ENCODE results near the gene WRAP73.

Gene WRAP73

GRCh38 chr1:3598051-3598491, 51.8 kb downstream of the WRAP73 start:
- H3K4me3 ChIP-seq (ENCODE audit: low read depth, low read length), result no peak overlapping the region
- TF ChIP-seq CTCF (IDR thresholded peaks at IDR 0.05; ENCODE audit: low read depth, low read length), result no peak

GRCh38 chr1:3597599-3597964, 52.3 kb downstream of the WRAP73 start:
- no peak for TF ChIP-seq CTCF (IDR thresholded peaks at IDR 0.05; ENCODE audit: low read depth, low read length)
- no peak overlapping the region for H3K4me3 ChIP-seq (ENCODE audit: low read depth, low read length)

- no peak for TF ChIP-seq CTCF (IDR thresholded peaks at IDR 0.05; ENCODE audit: low read depth, low read length)
- H3K4me3 ChIP-seq (ENCODE audit: low read depth, low read length), result no peak overlapping the region
Observed at GRCh38 chr1:3596663-3597598, 53.0 kb downstream of the WRAP73 start.

GRCh38 chr1:3595949-3596348, 54.0 kb downstream of the WRAP73 start:
- no peak for TF ChIP-seq CTCF (IDR thresholded peaks at IDR 0.05; ENCODE audit: low read depth, low read length)
- H3K4me3 ChIP-seq (ENCODE audit: low read depth, low read length), result no peak overlapping the region

DNA sequence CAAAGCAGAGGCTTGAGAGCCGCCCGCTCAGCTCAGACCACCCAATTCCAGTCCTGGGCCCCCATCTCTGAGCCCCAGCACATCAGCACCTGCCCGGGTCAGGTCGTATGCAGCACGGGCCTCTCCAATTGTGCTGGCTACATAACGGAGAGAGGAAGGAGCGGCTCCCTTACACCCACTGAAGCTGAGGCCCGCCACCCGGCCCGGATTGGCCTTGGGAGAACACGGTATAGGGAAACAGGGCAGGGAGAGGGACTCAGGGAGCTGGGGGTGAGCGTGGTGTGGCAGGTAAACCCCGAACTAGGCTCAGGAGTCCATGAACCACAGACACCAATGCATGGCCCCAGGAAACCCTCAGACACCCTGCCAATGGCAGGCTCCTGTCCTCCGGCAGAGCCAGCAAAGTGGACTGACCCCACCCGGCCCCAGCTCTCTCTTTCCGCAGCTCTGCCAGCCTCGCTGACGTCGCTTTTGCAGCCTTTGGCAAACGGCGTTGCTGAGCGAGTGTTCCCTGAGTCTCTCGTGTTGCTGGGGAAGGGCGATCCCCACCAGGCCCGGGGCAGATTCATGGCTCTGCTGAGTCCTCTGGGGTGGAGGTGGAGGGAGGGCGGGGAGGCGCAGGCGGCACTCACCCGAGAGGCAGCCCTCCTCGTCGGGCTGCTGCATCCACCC, 55.1 kb downstream of the WRAP73 start:
- no peak for TF ChIP-seq CTCF (IDR thresholded peaks at IDR 0.05; ENCODE audit: low read depth, low read length)
- no peak overlapping the region for H3K4me3 ChIP-seq (ENCODE audit: low read depth, low read length)

GRCh38 chr1:3593745-3594144, 56.2 kb downstream of the WRAP73 start:
- H3K4me3 ChIP-seq (ENCODE audit: low read depth, low read length), result no peak overlapping the region
- TF ChIP-seq CTCF (IDR thresholded peaks at IDR 0.05; ENCODE audit: low read depth, low read length), result no peak

- TF ChIP-seq CTCF (IDR thresholded peaks at IDR 0.05; ENCODE audit: low read depth, low read length), result no peak
- no peak overlapping the region for H3K4me3 ChIP-seq (ENCODE audit: low read depth, low read length)
Observed at GRCh38 chr1:3593334-3593733, 56.6 kb downstream of the WRAP73 start.

Data from WI38 (cell line).